SK-N-SH (cell line): ENCODE results near the gene ELAVL2.

Experiments used
- FOXM1 ChIP-seq: IDR thresholded peaks from 2 replicates; pipeline ENCODE4 v1.4.0; 2012; ENCODE audit warnings: low read depth, mild to moderate bottlenecking
- GABPA ChIP-seq: IDR thresholded peaks from 2 replicates; pipeline ENCODE4 v1.4.0; 2012; ENCODE audit warnings: low read depth, mild to moderate bottlenecking
- POLR2AphosphoS5 ChIP-seq: IDR thresholded peaks from 2 replicates; pipeline ENCODE4 v1.6.1; 2012; ENCODE audit warnings: low read depth, low read length
- RAD21 ChIP-seq: IDR thresholded peaks from 2 replicates; pipeline ENCODE4 v1.6.1; 2012; ENCODE audit warnings: mild to moderate bottlenecking, low read length
- RFX5 ChIP-seq: IDR thresholded peaks from 2 replicates; pipeline ENCODE4 v1.6.1; 2012; ENCODE audit warnings: mild to moderate bottlenecking, improper control_type of control experiment, low read length
- TEAD4 ChIP-seq: IDR thresholded peaks from 2 replicates; pipeline ENCODE4 v1.4.0; 2012; ENCODE audit warnings: mild to moderate bottlenecking, borderline replicate concordance; ENCODE audit not compliant: insufficient read depth
- TF ChIP-seq, protein P1 (sequence below): fragments of 200-600 bp; sonication (generic); IDR thresholded peaks from 2 replicates; pipeline ENCODE4 v1.6.1; 2017; ENCODE audit warnings: antibody characterized with exemption, mild to moderate bottlenecking, moderate library complexity

DNA sequence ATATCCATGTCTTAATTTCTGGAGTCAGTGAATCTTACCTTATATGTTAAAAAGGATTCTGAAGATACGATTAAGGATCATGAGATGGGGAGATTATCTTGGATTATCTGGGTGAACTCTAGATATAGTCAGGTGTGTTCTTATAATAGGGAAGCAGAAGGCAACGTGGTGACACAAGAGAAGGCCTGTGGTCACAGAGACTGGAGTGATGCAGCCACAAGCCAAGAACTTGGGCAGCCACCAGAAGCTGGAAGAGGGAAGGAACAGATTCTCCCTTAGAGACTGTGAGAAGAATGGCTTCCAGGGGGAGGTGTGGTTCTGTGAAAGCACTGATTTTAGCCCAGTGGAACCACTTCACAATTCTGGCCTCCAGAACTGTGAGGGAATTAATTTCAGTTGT is 177.4 kb downstream of the ELAVL2 start:
- TF ChIP-seq POLR2AphosphoS5 (no peak), FOXM1 (no peak), TEAD4 (no peak), RFX5 (no peak), GABPA (no peak), RAD21 (no peak)
- TF ChIP-seq, protein P1, sequence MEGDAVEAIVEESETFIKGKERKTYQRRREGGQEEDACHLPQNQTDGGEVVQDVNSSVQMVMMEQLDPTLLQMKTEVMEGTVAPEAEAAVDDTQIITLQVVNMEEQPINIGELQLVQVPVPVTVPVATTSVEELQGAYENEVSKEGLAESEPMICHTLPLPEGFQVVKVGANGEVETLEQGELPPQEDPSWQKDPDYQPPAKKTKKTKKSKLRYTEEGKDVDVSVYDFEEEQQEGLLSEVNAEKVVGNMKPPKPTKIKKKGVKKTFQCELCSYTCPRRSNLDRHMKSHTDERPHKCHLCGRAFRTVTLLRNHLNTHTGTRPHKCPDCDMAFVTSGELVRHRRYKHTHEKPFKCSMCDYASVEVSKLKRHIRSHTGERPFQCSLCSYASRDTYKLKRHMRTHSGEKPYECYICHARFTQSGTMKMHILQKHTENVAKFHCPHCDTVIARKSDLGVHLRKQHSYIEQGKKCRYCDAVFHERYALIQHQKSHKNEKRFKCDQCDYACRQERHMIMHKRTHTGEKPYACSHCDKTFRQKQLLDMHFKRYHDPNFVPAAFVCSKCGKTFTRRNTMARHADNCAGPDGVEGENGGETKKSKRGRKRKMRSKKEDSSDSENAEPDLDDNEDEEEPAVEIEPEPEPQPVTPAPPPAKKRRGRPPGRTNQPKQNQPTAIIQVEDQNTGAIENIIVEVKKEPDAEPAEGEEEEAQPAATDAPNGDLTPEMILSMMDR = no peak
